GM10847 (cell line): Measurements from ENCODE around the gene RGPD3.
"Not testable (repeated sequence)": the region's sequence is repeated elsewhere in the genome, so short reads cannot be mapped to it uniquely, and the experiment has no call there.

Experiments used
- POLR2A ChIP-seq: IDR thresholded peaks from 2 replicates; pipeline ENCODE4 v1.6.1; 2011; ENCODE audit not compliant: insufficient read length; ENCODE audit errors: extremely low read depth

Gene RGPD3

GRCh38 chr2:106468107-106468506, at the start of gene RGPD3:
RGPD3 (minus strand) TSS chr2:106468413; CDS start chr2:106468288, 125 bp downstream.
- not testable (repeated sequence) for TF ChIP-seq POLR2A

- TF ChIP-seq POLR2A = no peak
Measured at GRCh38 chr2:106517329-106517728, 49.1 kb upstream of the RGPD3 start.

GRCh38 chr2:106516864-106517263, 48.7 kb upstream of the RGPD3 start:
- no peak for TF ChIP-seq POLR2A

GRCh38 chr2:106516436-106516835, 48.2 kb upstream of the RGPD3 start:
- no peak for TF ChIP-seq POLR2A

- TF ChIP-seq POLR2A = not testable (repeated sequence)
Measured at GRCh38 chr2:106486551-106487385, 18.6 kb upstream of the RGPD3 start, which contains the start of gene CD8B2. CD8B2 (plus strand) TSS chr2:106487364; CDS start chr2:106487427, 63 bp downstream.

GRCh38 chr2:106366204-106366885, 101.9 kb downstream of the RGPD3 start:
- no peak for TF ChIP-seq POLR2A

- TF ChIP-seq POLR2A = no peak
Measured at GRCh38 chr2:106363791-106364190, 104.4 kb downstream of the RGPD3 start.

- TF ChIP-seq POLR2A = no peak
Measured at GRCh38 chr2:106362789-106363188, 105.4 kb downstream of the RGPD3 start.

- TF ChIP-seq POLR2A = no peak
Measured at GRCh38 chr2:106359512-106359911, 108.7 kb downstream of the RGPD3 start.

- no peak for TF ChIP-seq POLR2A
Measured at GRCh38 chr2:106358521-106358920, 109.7 kb downstream of the RGPD3 start.

- no peak for TF ChIP-seq POLR2A
Measured at GRCh38 chr2:106358081-106358480, 110.1 kb downstream of the RGPD3 start.

GRCh38 chr2:106356291-106356690, 111.9 kb downstream of the RGPD3 start:
- TF ChIP-seq POLR2A = no peak

- TF ChIP-seq POLR2A = no peak
Measured at GRCh38 chr2:106353676-106354075, 114.5 kb downstream of the RGPD3 start.

GRCh38 chr2:106350980-106351379, 117.2 kb downstream of the RGPD3 start:
- no peak for TF ChIP-seq POLR2A

GRCh38 chr2:106344302-106344701, 123.9 kb downstream of the RGPD3 start:
- no peak for TF ChIP-seq POLR2A

- no peak for TF ChIP-seq POLR2A
Measured at GRCh38 chr2:106343274-106343673, 124.9 kb downstream of the RGPD3 start.
